GM12878 (cell line): Measurements from ENCODE around the gene CDYL. TPM values are rescaled to one million over a fixed set of nuclear protein-coding genes. Genes with fewer than 3 reads are reported as not detected.

Source experiments
- ATAC-seq: fragments of 200-7000 bp; cut with Tn5 transposase; 3 replicates; pipeline ENCODE4 v1.9.1; 2020; ENCODE audit warnings: mild to moderate bottlenecking, moderate library complexity
- BruUV-seq: library from RNA; stranded (reverse); fragments of 400-500 nt; replicated peaks from 2 replicates; lab custom pipeline; 2021; lab: Mats Ljungman, UMichigan
- CTCF ChIA-PET: fragments of 300-600 bp; sonication (Branson Sonifier 250); formaldehyde crosslinking; extraction: SDS; loops from one replicate; lab custom pipeline; 2021; ENCODE audit warnings: inconsistent platforms; lab: Yijun Ruan, JAX
- POLR2A ChIA-PET: fragments of 350-600 bp; formaldehyde crosslinking; extraction: SDS; loops from one replicate; lab custom pipeline; 2021; ENCODE audit warnings: inconsistent platforms; lab: Charles Lee
- RAD21 ChIA-PET: fragments of 300-600 bp; sonication (Branson Sonifier 250); formaldehyde crosslinking; loops from one replicate; lab custom pipeline; 2023; ENCODE audit warnings: antibody characterized with exemption; ENCODE audit not compliant: unreplicated experiment; lab: Charles Lee
- SMC1A ChIA-PET: fragments of 300-600 bp; sonication (Branson Sonifier 250); formaldehyde crosslinking; loops from one replicate; lab custom pipeline; 2023; ENCODE audit not compliant: unreplicated experiment, uncharacterized antibody; lab: Charles Lee
- DNase-seq: peaks from one replicate; pipeline ENCODE4 v3.0.0-alpha.2; 2011; ENCODE audit warnings: low read depth, low spot score
- FAIRE-seq: peaks from 3 replicates; lab custom pipeline; 2011; peaks lifted over from hg19 to GRCh38; lab: Jason Lieb, UNC
- H2AFZ ChIP-seq: 2 replicates; pipeline ENCODE4 v1.6.0; 2011; ENCODE audit warnings: low read depth, low read length, control low read depth; ENCODE audit not compliant: control insufficient read depth
- H3K27ac ChIP-seq: 2 replicates; pipeline ENCODE4 v1.5.1; 2011; ENCODE audit warnings: control low read depth; ENCODE audit not compliant: control insufficient read depth, insufficient read depth
- H3K27me3 ChIP-seq, 2 experiments: replicated peaks in 1 of 2; 2 replicates each; pipeline versions ENCODE4 v1.6.0 to v1.6.1; 2011; ENCODE audit warnings: low read length in 1 of 2; ENCODE audit not compliant: control insufficient read depth in 2 of 2, insufficient read depth in 2 of 2
- H3K36me3 ChIP-seq, 2 experiments: 2 replicates each; pipeline ENCODE4 v1.5.1; 2011; ENCODE audit warnings: low read length in 1 of 2; ENCODE audit not compliant: control insufficient read depth in 2 of 2, insufficient read depth in 2 of 2
- H3K4me1 ChIP-seq: 2 replicates; pipeline ENCODE4 v1.6.1; 2011; ENCODE audit warnings: mild to moderate bottlenecking, low read length, moderate library complexity, mixed read lengths; ENCODE audit not compliant: control insufficient read depth, insufficient read depth
- H3K4me2 ChIP-seq: 2 replicates; pipeline ENCODE4 v1.6.0; 2011; ENCODE audit warnings: control low read depth; ENCODE audit not compliant: control insufficient read depth, insufficient read depth
- H3K4me3 ChIP-seq: fragments of 200-600 bp; sonication (generic); 2 replicates; pipeline ENCODE4 v1.5.1; 2016
- H3K79me2 ChIP-seq: 2 replicates; pipeline ENCODE4 v1.6.0; 2011; ENCODE audit warnings: low read length; ENCODE audit not compliant: control insufficient read depth, insufficient read depth
- H3K9ac ChIP-seq: 2 replicates; pipeline ENCODE4 v1.8.0; 2011; ENCODE audit warnings: low read length, control low read depth, mixed read lengths; ENCODE audit not compliant: control insufficient read depth, insufficient read depth
- H3K9me3 ChIP-seq: replicated peaks from 3 replicates; pipeline ENCODE4 v1.5.1; 2011; ENCODE audit warnings: mild to moderate bottlenecking, low read length; ENCODE audit not compliant: control insufficient read depth, insufficient read depth
- H4K20me1 ChIP-seq: 2 replicates; pipeline ENCODE4 v1.6.0; 2011; ENCODE audit not compliant: control insufficient read depth, insufficient read depth
- ASH2L ChIP-seq: fragments of 300-600, 200-600 bp; sonication (generic); IDR thresholded peaks from 2 replicates; pipeline ENCODE4 v1.6.1; 2017; ENCODE audit warnings: low read depth, mild to moderate bottlenecking, borderline replicate concordance
- ELK1 ChIP-seq: IDR thresholded peaks from 2 replicates; pipeline ENCODE4 v1.6.1; 2012; ENCODE audit warnings: low read depth, low read length, improper control_type of control experiment
- ETV6 ChIP-seq, 2 experiments: fragments of 450-650 bp in 1 of 2; IDR thresholded peaks in 1 of 2; conservative IDR thresholded peaks in 1 of 2; 2 replicates each; pipeline ENCODE4 v1.6.1; 2014; ENCODE audit warnings: antibody characterized with exemption in 1 of 2, borderline replicate concordance in 1 of 2, low read depth in 1 of 2, mild to moderate bottlenecking in 1 of 2, moderate library complexity in 1 of 2
- EZH2 ChIP-seq: IDR thresholded peaks from 2 replicates; pipeline ENCODE4 v1.6.1; 2012; ENCODE audit warnings: low read depth, mild to moderate bottlenecking, control low read depth, inconsistent platforms, low read length, borderline replicate concordance; ENCODE audit not compliant: control insufficient read depth
- GATAD2B ChIP-seq: fragments of 450-650 bp; conservative IDR thresholded peaks from 2 replicates; pipeline ENCODE4 v1.6.1; 2017; ENCODE audit warnings: low read depth, mild to moderate bottlenecking, moderate library complexity
- KDM1A ChIP-seq: fragments of 200-600 bp; sonication (generic); IDR thresholded peaks from 2 replicates; pipeline ENCODE4 v1.6.1; 2016; ENCODE audit warnings: borderline replicate concordance
- MYB ChIP-seq: fragments of 150-350 bp; IDR thresholded peaks from 2 replicates; pipeline ENCODE4 v1.6.1; 2014; ENCODE audit warnings: mild to moderate bottlenecking, low read depth, low read length, borderline replicate concordance
- NR2F1 ChIP-seq: fragments of 450-650 bp; conservative IDR thresholded peaks from 2 replicates; pipeline ENCODE4 v1.6.1; 2017; ENCODE audit warnings: mild to moderate bottlenecking
- POLR2A ChIP-seq: IDR thresholded peaks from 2 replicates; pipeline ENCODE4 v1.6.1; 2011; ENCODE audit warnings: low read depth, mild to moderate bottlenecking, low read length
- POU2F2 ChIP-seq: IDR thresholded peaks from 3 replicates; pipeline ENCODE4 v1.6.1; 2011; ENCODE audit warnings: low read depth, mild to moderate bottlenecking, low read length, borderline replicate concordance
- RAD21 ChIP-seq: IDR thresholded peaks from 2 replicates; pipeline ENCODE4 v1.6.1; 2011; ENCODE audit warnings: mild to moderate bottlenecking, low read depth, low read length, moderate library complexity; ENCODE audit not compliant: insufficient read depth
- RAD51 ChIP-seq: fragments of 450-650 bp; IDR thresholded peaks from 2 replicates; pipeline ENCODE4 v1.6.1; 2016; ENCODE audit warnings: moderate library complexity, mild to moderate bottlenecking, inconsistent platforms
- RBBP5 ChIP-seq: fragments of 200-600 bp; sonication (generic); conservative IDR thresholded peaks from 2 replicates; pipeline ENCODE4 v1.6.1; 2016
- RUNX3 ChIP-seq: IDR thresholded peaks from 2 replicates; pipeline ENCODE4 v1.6.1; 2012; ENCODE audit warnings: low read length, inconsistent platforms
- SMC3 ChIP-seq: IDR thresholded peaks from 2 replicates; pipeline ENCODE4 v1.6.1; 2011; ENCODE audit warnings: low read length, improper control_type of control experiment, borderline replicate concordance
- SP1 ChIP-seq: IDR thresholded peaks from one replicate; pipeline ENCODE4 v1.6.1; 2011; ENCODE audit warnings: low read depth, low read length
- ZBTB11 ChIP-seq: fragments of 450-650 bp; formaldehyde crosslinking; IDR thresholded peaks from 2 replicates; pipeline ENCODE4 v1.5.0; 2022; ENCODE audit warnings: mild to moderate bottlenecking, missing genetic modification characterization
- ZNF24 ChIP-seq: fragments of 450-650 bp; IDR thresholded peaks from 2 replicates; pipeline ENCODE4 v1.6.1; 2017; ENCODE audit warnings: antibody characterized with exemption, mild to moderate bottlenecking
- ZSCAN29 ChIP-seq: fragments of 450-650 bp; IDR thresholded peaks from 2 replicates; pipeline ENCODE4 v1.6.1; 2017; ENCODE audit warnings: mild to moderate bottlenecking, moderate library complexity
- WGBS: methylation state at CpG from one replicate; pipeline ENCODE4 v1.1.6; 2016; ENCODE audit warnings: low lambda C conversion rate; ENCODE audit not compliant: insufficient replicate concordance, insufficient coverage; ENCODE audit errors: missing lambda C conversion rate; 5-methylcytosine and 5-hydroxymethylcytosine counted together
- in situ Hi-C: fragments of 300-500 bp; cut with MboI; formaldehyde crosslinking; loops from 9 replicates; pipeline ENCODE4 v1.14.3; 2018; ENCODE audit warnings: mixed read lengths
- intact Hi-C: fragments of 100-400 bp; cut with micrococcal nuclease; formaldehyde crosslinking; loops from one replicate; pipeline ENCODE4 v1.14.2; 2022; ENCODE audit not compliant: unreplicated experiment
- polyA plus RNA-seq, 11 experiments: library from polyadenylated mRNA; depleted of rRNA in 4 of 11; unstranded in 6 of 11; stranded (reverse) in 5 of 11; fragments of >200 nt; fragmentation: Nextera tagmentation in 4 of 11; fragmentation: Illumina TruSeq in 1 of 11; extraction: Ambion mirVana in 4 of 11; extraction: Trizol in 1 of 11; gene quantifications; 1 replicate in 1 of 11; 2 replicates in 10 of 11; pipeline versions ENCODE4 v1.2.1 to v1.2.3, GENCODE V29; 2011 to 2016; ENCODE audit warnings: inconsistent platforms in 2 of 11, missing spikeins in 2 of 11, low read depth in 1 of 11
- total RNA-seq, 4 experiments: library from RNA; depleted of rRNA in 3 of 4; stranded (reverse); fragments of >200 nt in 3 of 4; fragmentation: Illumina TruSeq in 1 of 4; extraction: Trizol in 1 of 4; gene quantifications; 2 replicates each; pipeline versions ENCODE4 v1.2.1 to v1.2.3, GENCODE V29; 2013 to 2021

Gene CDYL
- total and polyA plus RNA-seq, 10 of the 15 experiments (the other 5 are each of a cell fraction or from before 2014, with no cell fraction given), result 9.3 to 61.2 (median 28.5) TPM

GRCh38 chr6:4942673-4943009 lies 166.4 kb downstream of the CDYL start:
- Histone ChIP-seq H3K4me1 (peaks cover 11% of the 10 kb centered on the region), H3K27me3 (no peaks in the 10 kb centered on the region), H4K20me1 (no peaks in the 10 kb centered on the region), H3K79me2 (no peaks in the 10 kb centered on the region; the same call in 1 of the 2 replicates), H3K27ac (no peak overlapping the region), H2AFZ (no peak overlapping the region), H3K36me3 (peaks cover 29 to 40% of the 10 kb centered on the region in 2 experiments), H3K4me2 (no peak overlapping the region), H3K9me3 (no peaks in the 10 kb centered on the region), H3K4me3 (no peak overlapping the region), H3K9ac (no peak overlapping the region)
- no TSS peak for BruUV-seq
- ChIA-PET POLR2A (no interaction called here), CTCF (interaction anchor here (1.3 kb wide), 1 partner anchor 15 kb away, joined by 6 read pairs; no protein-coding TSS in a partner anchor), SMC1A (interaction anchor here (0.7 to 1.3 kb wide), 5 partner anchors 8 to 149 kb away, joined by 3 to 4 read pairs (median 3); no protein-coding TSS in a partner anchor), RAD21 (no interaction called here)
- FAIRE-seq, result no peak
- intact Hi-C loops, result no loop called here
- DNase-seq, result no peak
- in situ Hi-C loops, result no loop called here
- peak; percentile 18 for ATAC-seq
- TF ChIP-seq ELK1, result no peak
- no peak for TF ChIP-seq ZBTB11 (CRISPR knock-in tag)
- no peak for TF ChIP-seq SP1
- TF ChIP-seq SMC3, result no peak
- TF ChIP-seq RBBP5, result no peak
- TF ChIP-seq RAD51, result no peak
- TF ChIP-seq NR2F1, result no peak
- TF ChIP-seq ZNF24, result no peak
- TF ChIP-seq POU2F2, result no peak
- TF ChIP-seq RUNX3, result no peak
- no peak for TF ChIP-seq MYB
- TF ChIP-seq RAD21, result no peak
- TF ChIP-seq GATAD2B, result no peak
- TF ChIP-seq POLR2A, result no peak
- TF ChIP-seq ETV6 (conservative IDR thresholded peaks at IDR 0.05 in 1 of 2, IDR thresholded peaks at IDR 0.05 in 1 of 2; ENCODE audit: borderline replicate concordance in 1 of 2, low read depth in 1 of 2), result no peak
- no peak for TF ChIP-seq ZSCAN29
- no peak for TF ChIP-seq KDM1A
- TF ChIP-seq ASH2L, result no peak
- no peak for TF ChIP-seq EZH2
- 98% methylated on average over 4 of the region's 4 CpGs for WGBS
